H1 (cell line): ENCODE measurements around the gene CCDC102A. TPM values are rescaled to one million over a fixed set of nuclear protein-coding genes. Genes with fewer than 3 reads are reported as not detected.

Experiments
- BCL11A ChIP-seq, 2 experiments: IDR thresholded peaks; one replicate each; pipeline ENCODE4 v1.6.1; 2011; ENCODE audit warnings: low read depth in 2 of 2, low read length in 2 of 2, mild to moderate bottlenecking in 2 of 2
- EGR1 ChIP-seq: IDR thresholded peaks from 2 replicates; pipeline ENCODE4 v1.6.1; 2011; ENCODE audit warnings: low read depth, low read length, borderline replicate concordance
- TCF12 ChIP-seq: IDR thresholded peaks from 2 replicates; pipeline ENCODE4 v1.6.1; 2011; ENCODE audit warnings: low read depth, mild to moderate bottlenecking, low read length
- YY1 ChIP-seq: IDR thresholded peaks from 2 replicates; pipeline ENCODE4 v1.6.1; 2011; ENCODE audit warnings: low read depth, mild to moderate bottlenecking, low read length
- polyA plus RNA-seq, 7 experiments: library from polyadenylated mRNA; depleted of rRNA in 3 of 7; stranded (reverse) in 5 of 7; unstranded in 2 of 7; fragments of >200 nt in 5 of 7; fragments of 200-250 nt in 2 of 7; gene quantifications; 1 replicate in 5 of 7; 2 replicates in 1 of 7; 4 replicates in 1 of 7; pipeline versions ENCODE4 v1.2.1 to v1.2.3, GENCODE V29; 2011 to 2013; ENCODE audit warnings: missing spikeins in 2 of 7, mixed read lengths in 2 of 7
- total RNA-seq: library from RNA; stranded (reverse); fragmentation: NEBNext Ultra II Directional; extraction: Animal tissue kit (Norgen Biotek cat#: 25700); gene quantifications from 2 replicates; pipeline ENCODE4 v1.2.1, GENCODE V29; 2021

The CCDC102A gene
- total and polyA plus RNA-seq, 2 of the 8 experiments (the other 6 are each of a cell fraction or from before 2014, with no cell fraction given) = 4.0 to 7.5 TPM

DNA sequence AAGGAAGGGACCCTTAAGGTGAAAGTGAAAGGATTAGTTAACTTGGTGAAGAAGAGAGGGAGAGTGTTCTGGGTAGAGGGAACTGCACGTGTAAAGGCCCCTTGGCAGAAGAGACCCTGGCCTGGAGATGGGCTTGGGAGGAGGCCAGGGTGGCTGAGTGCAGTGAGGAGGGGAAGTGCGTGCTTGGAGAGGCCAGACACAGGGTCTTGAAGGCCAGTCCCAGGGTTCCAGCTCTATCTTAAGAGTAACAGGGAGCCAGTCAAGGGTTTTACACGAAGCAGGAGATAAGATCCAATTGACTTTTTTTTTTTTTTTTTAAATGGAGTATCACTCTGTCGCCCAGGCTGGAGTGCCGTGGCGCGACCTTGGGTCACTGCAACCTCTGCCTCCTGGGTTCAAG is 34.9 kb downstream of the CCDC102A start (continued):
- no peak for TF ChIP-seq YY1
- TF ChIP-seq BCL11A (IDR thresholded peaks at IDR 0.05; ENCODE audit: low read depth in 2 of 2, low read length in 2 of 2) = no peak
- TF ChIP-seq TCF12 = no peak
- no peak for TF ChIP-seq EGR1
